Activated naive CD4-positive, alpha-beta T cell treated with anti-CD3 and anti-CD28 coated beads for 36 hours (primary cell): Measurements from ENCODE around the gene NFAT5. TPM values are rescaled to one million over a fixed set of nuclear protein-coding genes. Genes with fewer than 3 reads are reported as not detected.
A peak's percentile ranks its signal among the peaks of the same experiment; 100 is the strongest.
"Not testable (repeated sequence)": the region's sequence is repeated elsewhere in the genome, so short reads cannot be mapped to it uniquely, and the experiment has no call there.

ENCODE experiments used
- CTCF ChIA-PET: fragments of 350-600 bp; sonication (Branson Sonifier 250); formaldehyde crosslinking; loops from one replicate; lab custom pipeline; 2021; ENCODE audit warnings: antibody characterized with exemption; lab: Charles Lee
- DNase-seq: peaks from one replicate; pipeline ENCODE4 v3.0.0-alpha.2; 2020
- H3K27ac Mint-ChIP-seq: one replicate; pipeline ENCODE4 v1.8.0; 2021; ENCODE audit warnings: mild to moderate bottlenecking, mixed read lengths
- H3K27me3 Mint-ChIP-seq: one replicate; pipeline ENCODE4 v1.8.0; 2021; ENCODE audit warnings: low read depth, mixed read lengths
- H3K36me3 Mint-ChIP-seq: one replicate; pipeline ENCODE4 v1.8.0; 2021; ENCODE audit warnings: low read depth, mixed read lengths
- H3K4me1 Mint-ChIP-seq: one replicate; pipeline ENCODE4 v1.8.0; 2021; ENCODE audit warnings: low read depth, mixed read lengths
- H3K4me3 Mint-ChIP-seq: one replicate; pipeline ENCODE4 v1.8.0; 2021; ENCODE audit warnings: mild to moderate bottlenecking, moderate library complexity, mixed read lengths
- H3K9me3 Mint-ChIP-seq: one replicate; pipeline ENCODE4 v1.8.0; 2021; ENCODE audit warnings: mixed read lengths
- intact Hi-C: fragments of 100-400 bp; cut with micrococcal nuclease; formaldehyde crosslinking; loops from one replicate; pipeline ENCODE4 v1.15.1; 2023
- total RNA-seq, 2 experiments: library from RNA; stranded (reverse); gene quantifications; one replicate each; pipeline ENCODE4 v1.2.3, GENCODE V29; 2021

The NFAT5 gene, protein sequence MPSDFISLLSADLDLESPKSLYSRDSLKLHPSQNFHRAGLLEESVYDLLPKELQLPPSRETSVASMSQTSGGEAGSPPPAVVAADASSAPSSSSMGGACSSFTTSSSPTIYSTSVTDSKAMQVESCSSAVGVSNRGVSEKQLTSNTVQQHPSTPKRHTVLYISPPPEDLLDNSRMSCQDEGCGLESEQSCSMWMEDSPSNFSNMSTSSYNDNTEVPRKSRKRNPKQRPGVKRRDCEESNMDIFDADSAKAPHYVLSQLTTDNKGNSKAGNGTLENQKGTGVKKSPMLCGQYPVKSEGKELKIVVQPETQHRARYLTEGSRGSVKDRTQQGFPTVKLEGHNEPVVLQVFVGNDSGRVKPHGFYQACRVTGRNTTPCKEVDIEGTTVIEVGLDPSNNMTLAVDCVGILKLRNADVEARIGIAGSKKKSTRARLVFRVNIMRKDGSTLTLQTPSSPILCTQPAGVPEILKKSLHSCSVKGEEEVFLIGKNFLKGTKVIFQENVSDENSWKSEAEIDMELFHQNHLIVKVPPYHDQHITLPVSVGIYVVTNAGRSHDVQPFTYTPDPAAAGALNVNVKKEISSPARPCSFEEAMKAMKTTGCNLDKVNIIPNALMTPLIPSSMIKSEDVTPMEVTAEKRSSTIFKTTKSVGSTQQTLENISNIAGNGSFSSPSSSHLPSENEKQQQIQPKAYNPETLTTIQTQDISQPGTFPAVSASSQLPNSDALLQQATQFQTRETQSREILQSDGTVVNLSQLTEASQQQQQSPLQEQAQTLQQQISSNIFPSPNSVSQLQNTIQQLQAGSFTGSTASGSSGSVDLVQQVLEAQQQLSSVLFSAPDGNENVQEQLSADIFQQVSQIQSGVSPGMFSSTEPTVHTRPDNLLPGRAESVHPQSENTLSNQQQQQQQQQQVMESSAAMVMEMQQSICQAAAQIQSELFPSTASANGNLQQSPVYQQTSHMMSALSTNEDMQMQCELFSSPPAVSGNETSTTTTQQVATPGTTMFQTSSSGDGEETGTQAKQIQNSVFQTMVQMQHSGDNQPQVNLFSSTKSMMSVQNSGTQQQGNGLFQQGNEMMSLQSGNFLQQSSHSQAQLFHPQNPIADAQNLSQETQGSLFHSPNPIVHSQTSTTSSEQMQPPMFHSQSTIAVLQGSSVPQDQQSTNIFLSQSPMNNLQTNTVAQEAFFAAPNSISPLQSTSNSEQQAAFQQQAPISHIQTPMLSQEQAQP (N-terminal part only)
- total RNA-seq: 10 to 100 TPM; 33.0 to 34.0 TPM

DNA sequence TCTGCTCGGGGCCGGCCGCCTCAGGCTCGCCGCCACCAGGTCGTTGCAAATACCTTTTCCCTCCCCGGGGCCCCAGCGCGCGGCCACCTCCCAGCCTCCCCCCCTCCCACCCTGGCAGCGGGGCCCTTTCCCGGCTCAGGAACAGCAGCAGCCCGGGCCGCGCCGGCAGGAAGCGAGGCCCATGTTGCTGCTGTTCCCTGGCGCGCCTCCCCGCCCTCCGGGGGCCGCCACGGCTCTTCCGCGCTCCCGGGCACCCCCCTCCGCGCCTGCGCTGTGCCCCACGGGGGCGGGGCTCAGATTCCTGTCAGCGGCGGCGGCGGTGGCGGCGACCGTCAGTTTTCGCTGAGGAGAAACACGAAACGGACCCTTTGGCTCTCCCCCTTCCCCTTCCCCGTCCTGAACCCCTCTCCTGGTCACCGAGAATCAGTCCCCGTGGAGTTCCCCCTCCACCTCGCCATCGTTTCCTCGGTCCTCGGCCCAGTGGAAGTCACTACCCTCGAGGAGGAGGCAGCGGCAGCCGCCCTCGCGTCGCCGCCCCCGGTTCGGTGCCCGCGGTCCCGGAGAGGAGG is at the start of gene NFAT5:
NFAT5 (plus strand) TSS at position 296 of the 569 bp plus-strand sequence. CDS start 336 bp downstream, outside the sequence.
- intact Hi-C loops: loop anchor here (2.0 kb wide), 3 partner anchors 23 to 235 kb away; partner anchors contain the start of genes COG8, NIP7 and PDF
- Mint-ChIP-seq H3K36me3 (peaks cover 25% of the 10 kb centered on the region), H3K9me3 (no peaks in the 10 kb centered on the region), H3K27ac (peak within 1 kb of the TSS; percentile 100), H3K4me1 (peaks cover 50% of the 10 kb centered on the region), H3K4me3 (peak within 1 kb of the TSS; percentile 98), H3K27me3 (no peaks in the 10 kb centered on the region)
- CTCF ChIA-PET: no interaction called here
- DNase-seq: peak; percentile 89

DNA sequence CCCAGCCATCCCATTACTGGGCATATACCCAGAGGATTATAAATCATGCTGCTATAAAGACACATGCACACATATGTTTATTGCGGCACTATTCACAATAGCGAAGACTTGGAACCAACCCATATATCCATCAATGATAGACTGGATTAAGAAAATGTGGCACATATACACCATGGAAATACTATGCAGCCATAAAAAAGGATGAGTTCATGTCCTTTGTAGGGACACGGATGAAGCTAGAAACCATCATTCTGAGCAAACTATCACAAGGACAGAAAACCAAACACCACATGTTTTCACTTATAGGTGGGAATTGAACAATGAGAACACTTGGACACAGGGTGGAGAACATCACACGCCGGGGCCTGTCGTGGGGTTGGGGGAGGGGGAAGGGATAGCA is 47.9 kb upstream of the NFAT5 start:
- H3K27ac Mint-ChIP-seq, CTCF ChIA-PET, H3K27me3 Mint-ChIP-seq, intact Hi-C loops, H3K4me3 Mint-ChIP-seq, DNase-seq, H3K36me3 Mint-ChIP-seq, H3K9me3 Mint-ChIP-seq: not testable (repeated sequence)
- peaks cover 25% of the 10 kb centered on the region for H3K4me1 Mint-ChIP-seq

DNA sequence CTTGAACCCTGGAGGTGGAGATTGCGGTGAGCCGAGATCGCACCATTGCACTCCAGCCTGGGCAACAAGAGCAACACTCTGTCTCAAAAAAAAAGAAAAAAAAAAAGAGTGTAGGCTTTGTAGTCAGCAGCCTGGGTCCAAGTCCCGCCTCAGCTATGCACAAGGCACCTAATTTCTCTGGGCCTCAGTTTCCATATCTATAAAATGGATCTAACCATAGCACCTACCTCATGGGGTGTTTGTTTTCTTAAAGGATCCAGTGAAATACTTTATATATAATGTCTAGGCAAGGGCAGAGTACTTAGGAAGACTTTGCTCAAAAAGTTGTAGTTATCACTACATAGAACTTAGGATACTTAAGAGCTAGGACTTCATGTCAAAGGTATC is 45.4 kb upstream of the NFAT5 start:
- CTCF ChIA-PET: interaction anchor here (0.9 to 1.5 kb wide), 2 partner anchors 25 to 124 kb away, joined by 3 read pairs; no protein-coding TSS in a partner anchor

DNA sequence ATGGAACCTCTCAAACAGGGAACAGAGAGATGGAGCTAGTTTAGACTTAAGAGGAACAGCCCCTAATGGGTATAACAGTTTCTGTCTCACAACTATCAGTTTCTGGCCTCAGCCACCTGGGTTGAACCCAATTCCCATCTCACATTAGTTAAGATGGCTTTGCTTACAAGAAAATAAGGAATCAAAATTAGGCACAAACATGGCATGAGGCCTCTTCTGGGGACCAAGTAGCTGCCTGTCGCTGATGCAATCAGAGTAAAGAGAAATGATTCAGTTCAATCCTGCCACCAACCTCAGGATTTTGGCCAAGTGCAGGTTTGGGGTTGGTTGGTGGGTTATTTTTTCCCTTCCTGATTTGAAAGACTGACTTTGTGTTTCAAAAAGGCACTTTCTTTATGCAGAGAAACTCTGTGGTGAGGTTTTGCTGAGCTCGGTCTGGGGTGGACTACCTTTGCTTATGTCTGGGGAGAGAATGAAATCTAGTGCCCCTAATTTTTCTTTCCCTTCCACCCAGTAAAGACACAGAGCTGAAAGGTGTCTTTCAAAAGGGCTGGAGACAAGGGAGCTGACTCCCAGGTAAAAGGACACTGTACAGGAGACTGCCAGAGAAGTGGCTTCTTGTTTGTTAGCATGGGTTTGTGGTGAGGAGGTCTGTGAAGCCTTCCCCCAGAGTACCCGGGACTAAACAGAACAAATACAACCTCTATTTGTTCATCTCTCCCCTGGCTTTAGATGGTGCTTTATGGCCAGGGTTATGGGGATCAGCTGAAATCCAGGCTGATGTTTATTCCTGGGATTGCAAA is 44.8 kb upstream of the NFAT5 start:
- Mint-ChIP-seq H3K27me3 (no peaks in the 10 kb centered on the region), H3K4me1 (peaks cover 21% of the 10 kb centered on the region)
- DNase-seq: peak; percentile 72

More for the DNA sequence above, 45.4 kb upstream of the NFAT5 start:
- H3K9me3 Mint-ChIP-seq: no peaks in the 10 kb centered on the region
- peak overlapping the region; percentile 91 for H3K27ac Mint-ChIP-seq
- DNase-seq: no peak
- intact Hi-C loops: loop anchor here (5.0 kb wide), 1 partner anchor 78 kb away; no protein-coding TSS in a partner anchor
- H3K4me1 Mint-ChIP-seq: peaks cover 21% of the 10 kb centered on the region
- no peaks in the 10 kb centered on the region for H3K36me3 Mint-ChIP-seq
- no peaks in the 10 kb centered on the region for H3K27me3 Mint-ChIP-seq
- no peak overlapping the region for H3K4me3 Mint-ChIP-seq

DNA sequence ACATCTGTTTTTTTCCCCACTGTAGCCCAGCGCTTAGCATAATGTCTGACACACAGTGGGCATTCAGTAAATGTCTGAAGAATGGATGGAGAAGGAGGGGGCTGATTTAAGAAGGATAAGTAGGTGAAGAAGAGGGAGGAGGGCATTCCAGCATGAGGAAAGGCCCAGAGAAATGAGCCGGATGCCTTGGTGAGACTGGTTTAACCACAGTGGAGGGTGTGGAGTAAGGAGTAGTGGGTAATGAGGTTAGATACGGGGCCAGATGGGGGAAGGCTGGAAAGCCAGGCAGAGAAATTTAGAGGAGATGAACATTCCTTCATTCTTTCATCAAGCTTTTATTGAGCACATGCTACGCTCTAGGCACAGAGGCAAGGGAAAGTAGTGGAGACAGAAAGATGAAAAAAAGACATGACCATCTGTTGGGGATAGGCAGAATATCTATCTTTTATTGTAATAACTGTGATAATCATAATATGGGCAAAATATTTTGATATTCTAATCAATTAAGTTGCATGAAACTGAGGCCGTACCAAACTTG is 43.7 kb upstream of the NFAT5 start:
- Mint-ChIP-seq H3K4me3 (no peak overlapping the region), H3K27me3 (no peaks in the 10 kb centered on the region), H3K36me3 (no peaks in the 10 kb centered on the region), H3K9me3 (no peaks in the 10 kb centered on the region), H3K27ac (no peak overlapping the region), H3K4me1 (peaks cover 21% of the 10 kb centered on the region)
- DNase-seq: no peak
- CTCF ChIA-PET: interaction anchor here (0.6 kb wide), 1 partner anchor 151 kb away, joined by 3 read pairs; no protein-coding TSS in a partner anchor
- intact Hi-C loops: loop anchor here (5.0 kb wide), 1 partner anchor 80 kb away; no protein-coding TSS in a partner anchor

More for the DNA sequence above, 44.8 kb upstream of the NFAT5 start:
- intact Hi-C loops: loop anchor here (1.0 to 5.0 kb wide), 3 partner anchors 9 to 79 kb away; no protein-coding TSS in a partner anchor
- CTCF ChIA-PET: interaction anchor here (0.9 kb wide), 1 partner anchor 25 kb away, joined by 3 read pairs; no protein-coding TSS in a partner anchor
- Mint-ChIP-seq H3K36me3 (no peaks in the 10 kb centered on the region), H3K27ac (peak overlapping the region; percentile 91), H3K4me3 (no peak overlapping the region), H3K9me3 (no peaks in the 10 kb centered on the region)

DNA sequence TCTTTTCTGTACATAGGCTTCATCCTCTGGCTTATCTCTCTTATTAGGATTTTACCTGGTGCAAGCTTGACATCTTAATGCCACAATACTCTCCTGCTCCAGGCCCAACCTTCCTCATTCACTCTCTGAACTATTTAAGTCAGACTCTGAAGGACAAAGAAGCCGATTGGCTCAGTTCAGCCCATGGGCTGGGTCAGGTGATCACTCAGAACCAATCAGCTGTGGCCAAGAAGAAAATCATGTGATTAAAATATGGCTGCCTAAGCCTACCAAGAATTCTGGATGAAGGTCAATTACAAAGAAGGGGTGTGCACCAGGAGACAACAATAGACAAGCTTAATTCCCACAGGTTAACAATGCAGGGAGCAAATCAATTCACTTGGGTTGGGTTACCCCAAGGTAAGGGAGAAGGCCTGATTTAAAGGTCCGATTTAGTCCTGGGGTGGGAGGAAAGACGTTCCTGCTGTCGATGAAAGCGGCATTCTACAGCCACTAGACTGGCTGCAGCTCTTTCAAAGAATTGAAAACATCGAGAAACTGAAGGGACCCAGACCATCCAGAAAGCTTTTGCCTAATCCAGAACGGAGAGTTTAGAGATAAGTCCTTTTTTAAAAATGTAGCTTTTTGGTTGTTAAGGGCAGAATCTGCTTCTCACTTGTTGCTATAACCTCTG is 42.9 kb upstream of the NFAT5 start:
- no peaks in the 10 kb centered on the region for H3K27me3 Mint-ChIP-seq
- H3K4me3 Mint-ChIP-seq: no peak overlapping the region
- no peaks in the 10 kb centered on the region for H3K36me3 Mint-ChIP-seq
- peak; percentile 17 for DNase-seq
- H3K4me1 Mint-ChIP-seq: peaks cover 21% of the 10 kb centered on the region
- CTCF ChIA-PET: interaction anchor here (0.6 kb wide), 1 partner anchor 29 kb away, joined by 4 read pairs; no protein-coding TSS in a partner anchor
- H3K9me3 Mint-ChIP-seq: no peaks in the 10 kb centered on the region
- no peak overlapping the region for H3K27ac Mint-ChIP-seq
- intact Hi-C loops: loop anchor here (5.0 kb wide), 1 partner anchor 81 kb away; no protein-coding TSS in a partner anchor

DNA sequence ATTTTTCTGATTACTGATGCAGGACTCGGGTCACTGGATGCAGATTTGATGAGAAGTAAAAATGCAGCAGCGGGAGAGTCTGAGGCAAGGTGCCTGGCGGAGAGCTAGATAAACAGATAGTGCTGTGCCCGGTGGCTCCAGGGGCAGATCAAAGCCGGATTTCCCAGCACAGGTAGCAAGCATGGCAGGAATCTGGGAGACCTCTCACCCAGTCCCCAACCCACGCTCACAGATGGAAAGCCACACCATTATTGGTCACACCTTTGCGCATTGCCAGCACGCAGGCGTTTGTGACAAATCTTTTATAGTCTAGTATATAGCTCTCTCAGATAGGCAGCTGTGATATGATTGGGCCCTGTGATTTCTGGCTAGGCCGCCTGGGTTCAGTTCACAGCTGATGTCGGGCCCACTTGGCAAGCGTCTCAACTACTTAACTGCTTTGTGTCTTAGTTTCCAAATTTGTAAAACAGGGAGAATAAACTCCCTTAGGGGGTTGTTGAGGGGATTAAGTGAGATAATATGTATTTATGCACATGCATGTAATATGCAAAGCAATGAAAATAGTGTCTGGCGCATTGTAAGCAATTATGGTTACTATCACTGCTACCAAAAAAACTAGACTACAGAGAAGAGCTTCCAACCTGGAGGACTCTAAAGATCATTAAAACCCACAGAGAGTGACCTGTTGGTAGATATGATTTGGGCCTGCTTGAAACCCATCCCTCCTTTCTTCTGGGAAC is 42.0 kb upstream of the NFAT5 start:
- H3K36me3 Mint-ChIP-seq: no peaks in the 10 kb centered on the region
- intact Hi-C loops: loop anchor here (5.0 kb wide), 1 partner anchor 81 kb away; no protein-coding TSS in a partner anchor
- H3K9me3 Mint-ChIP-seq: no peaks in the 10 kb centered on the region
- no peak overlapping the region for H3K27ac Mint-ChIP-seq
- H3K27me3 Mint-ChIP-seq: no peaks in the 10 kb centered on the region
- DNase-seq: no peak
- CTCF ChIA-PET: no interaction called here
- H3K4me3 Mint-ChIP-seq: no peak overlapping the region
- peaks cover 21% of the 10 kb centered on the region for H3K4me1 Mint-ChIP-seq

DNA sequence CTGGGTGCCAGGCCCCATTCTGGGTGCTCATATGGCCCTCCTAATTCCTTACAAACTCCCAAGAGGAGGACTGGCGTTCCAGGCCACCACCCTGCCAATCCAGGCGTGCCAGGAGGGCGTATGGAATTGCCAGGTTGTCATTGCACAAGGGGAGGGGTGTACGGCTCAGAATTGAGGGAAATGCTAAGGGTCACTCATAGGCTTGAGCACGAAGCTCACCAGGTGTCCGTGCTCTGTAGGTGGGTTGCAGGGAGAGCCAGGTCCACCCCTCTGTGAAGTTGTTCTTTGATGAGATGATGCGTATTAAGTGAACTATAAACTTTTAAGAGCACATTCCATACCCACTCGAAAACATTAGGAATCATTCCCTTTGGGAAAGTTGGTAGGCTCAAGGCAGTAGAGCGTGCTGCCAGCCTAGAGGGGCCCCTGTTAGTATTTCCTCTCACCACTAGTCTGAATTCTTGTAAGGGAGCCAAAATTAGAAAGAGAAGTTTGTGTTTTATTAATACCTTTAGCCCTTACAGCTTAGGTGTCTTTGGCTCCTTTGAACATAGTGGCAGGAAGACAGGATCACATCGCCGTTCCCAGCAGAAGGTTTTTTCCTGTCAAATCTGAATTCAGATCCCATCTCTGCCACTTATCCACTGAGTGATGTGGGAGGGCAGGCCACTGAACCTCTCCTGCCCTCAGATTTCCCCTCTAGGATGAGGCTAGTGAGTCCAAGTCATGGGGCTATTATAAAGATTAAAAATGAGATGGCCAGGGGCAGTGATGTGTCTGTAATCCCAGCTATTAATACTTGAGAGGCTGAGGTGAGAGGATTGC is 38.7 kb upstream of the NFAT5 start:
- peaks cover 23% of the 10 kb centered on the region for H3K4me1 Mint-ChIP-seq
- intact Hi-C loops: no loop called here
- no peak for DNase-seq
- no peaks in the 10 kb centered on the region for H3K9me3 Mint-ChIP-seq
- no peak overlapping the region for H3K27ac Mint-ChIP-seq
- no peak overlapping the region for H3K4me3 Mint-ChIP-seq
- CTCF ChIA-PET: no interaction called here
- H3K27me3 Mint-ChIP-seq: no peaks in the 10 kb centered on the region
- H3K36me3 Mint-ChIP-seq: no peaks in the 10 kb centered on the region

DNA sequence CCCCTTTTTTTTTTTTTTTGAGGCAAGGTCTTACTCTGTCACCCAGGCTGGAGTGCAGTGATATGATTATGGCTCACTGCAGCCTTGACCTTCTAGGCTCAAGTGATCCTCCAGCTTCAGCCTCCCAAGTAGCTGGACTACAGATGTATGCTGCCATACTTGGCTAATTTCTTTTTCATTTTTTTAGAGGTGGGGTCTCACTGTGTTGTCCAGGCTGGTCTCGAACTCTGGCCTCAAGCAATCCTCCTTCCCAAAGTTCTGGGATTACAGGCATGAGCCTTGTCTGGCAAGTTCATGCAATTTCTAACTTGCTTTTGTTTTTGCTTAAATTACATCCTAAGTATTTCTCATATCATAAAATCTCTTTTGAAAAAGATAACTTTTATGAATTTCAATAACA is 33.8 kb upstream of the NFAT5 start:
- no peaks in the 10 kb centered on the region for H3K36me3 Mint-ChIP-seq
- no peak overlapping the region for H3K4me3 Mint-ChIP-seq
- peaks cover 36% of the 10 kb centered on the region for H3K4me1 Mint-ChIP-seq
- H3K27ac Mint-ChIP-seq: no peak overlapping the region
- no peaks in the 10 kb centered on the region for H3K9me3 Mint-ChIP-seq
- H3K27me3 Mint-ChIP-seq: no peaks in the 10 kb centered on the region
- intact Hi-C loops: loop anchor here (2.0 kb wide), 1 partner anchor 63 kb away; no protein-coding TSS in a partner anchor
- no peak for DNase-seq
- CTCF ChIA-PET: interaction anchor here (0.6 kb wide), 2 partner anchors 8 to 33 kb away, joined by 3 to 4 read pairs; no protein-coding TSS in a partner anchor
